GM23248 (cell line): ENCODE measurements around the gene CYP3A4.

Source experiments
- EZH2 ChIP-seq: fragments of 200-600 bp; sonication (generic); IDR thresholded peaks from 2 replicates; pipeline ENCODE4 v1.6.1; 2018; ENCODE audit warnings: antibody characterized with exemption, mild to moderate bottlenecking; ENCODE audit not compliant: insufficient read depth, poor library complexity, severe bottlenecking
- EZH2phosphoT487 ChIP-seq: fragments of 200-600 bp; sonication (generic); IDR thresholded peaks from 2 replicates; pipeline ENCODE4 v1.6.1; 2018; ENCODE audit warnings: antibody characterized with exemption, moderate library complexity, mild to moderate bottlenecking, low read depth; ENCODE audit not compliant: insufficient read depth

- TF ChIP-seq EZH2phosphoT487: no peak
- TF ChIP-seq EZH2: no peak
These were observed 42.6 kb downstream of the CYP3A4 start for GRCh38 chr7:99741441-99741795.
